ENCODE results near the gene SLC25A25.

SLC25A25 gene

DNA sequence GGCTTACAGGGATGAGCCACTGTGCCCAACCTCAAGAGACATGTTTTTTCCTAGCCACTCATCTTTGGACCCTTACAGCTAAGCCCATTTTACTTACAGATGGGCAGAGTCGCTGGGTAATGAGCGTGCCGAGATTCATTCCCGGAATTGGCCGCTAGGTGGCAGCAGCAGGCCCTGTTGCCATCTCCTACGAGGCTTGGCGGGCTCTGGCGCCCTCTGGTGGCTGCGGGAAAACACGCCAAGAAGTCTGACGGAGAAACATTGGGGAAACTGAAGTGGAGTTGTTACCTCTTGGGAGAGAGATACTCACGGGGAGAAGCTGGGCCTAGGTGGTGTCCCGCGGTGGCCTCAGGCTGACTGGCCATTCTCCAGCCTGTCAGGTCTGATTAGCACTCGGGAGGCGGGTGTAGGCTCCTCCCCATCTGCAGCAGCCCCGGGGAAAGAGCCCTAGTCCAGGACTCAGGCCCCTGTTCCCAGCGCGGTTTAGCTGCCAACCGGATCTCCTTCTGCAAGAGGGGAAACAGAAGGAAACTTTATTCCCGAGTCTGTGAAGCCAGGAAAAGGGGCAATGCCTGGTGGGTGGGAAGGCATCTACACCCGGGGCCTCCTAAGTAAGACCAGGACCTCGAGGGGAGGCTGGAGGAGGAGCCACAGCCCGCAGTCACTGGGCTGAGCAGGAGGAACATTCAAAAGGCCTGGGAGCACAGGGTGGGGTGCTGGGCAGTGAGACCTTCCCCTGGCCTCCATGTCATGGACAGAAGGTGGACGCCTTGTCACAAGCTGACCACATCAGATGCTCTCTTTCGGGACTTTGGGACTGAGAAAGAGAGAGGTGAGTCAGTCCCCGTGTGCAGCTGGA is 49.8 kb downstream of the SLC25A25 start:
- Mint-ChIP-seq H3K27me3 (no peaks in the 10 kb centered on the region), H3K4me3 (no peak overlapping the region), H3K27ac (peak overlapping the region; percentile 43), H3K36me3 (peaks cover 3% of the 10 kb centered on the region), H3K4me1 (peaks cover 8% of the 10 kb centered on the region), H3K9me3 (no peaks in the 10 kb centered on the region)

DNA sequence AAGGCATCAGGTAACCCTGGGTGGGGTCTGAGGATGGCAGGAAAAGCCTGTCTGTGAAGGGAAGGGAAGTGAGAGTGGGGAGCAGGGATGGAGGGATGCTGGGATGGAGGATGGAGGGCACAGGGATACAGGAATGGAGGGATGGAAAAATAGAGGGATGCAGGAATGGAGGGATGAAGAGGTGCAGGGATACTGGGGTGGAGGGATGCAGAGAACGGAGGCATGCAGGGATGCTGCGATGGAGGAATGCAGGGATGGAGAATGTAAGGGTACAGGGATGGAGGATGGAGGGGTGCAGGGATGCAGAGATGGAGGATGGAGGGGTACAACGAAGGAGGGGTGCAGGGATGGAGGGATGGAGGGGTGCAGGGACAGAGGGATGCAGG is 50.4 kb downstream of the SLC25A25 start:
- peaks cover 8% of the 10 kb centered on the region for H3K4me1 Mint-ChIP-seq
- no peak overlapping the region for H3K4me3 Mint-ChIP-seq
- no peaks in the 10 kb centered on the region for H3K9me3 Mint-ChIP-seq
- H3K27me3 Mint-ChIP-seq, result no peaks in the 10 kb centered on the region
- H3K36me3 Mint-ChIP-seq, result peaks cover 2% of the 10 kb centered on the region
- peak overlapping the region; percentile 68 for H3K27ac Mint-ChIP-seq

DNA sequence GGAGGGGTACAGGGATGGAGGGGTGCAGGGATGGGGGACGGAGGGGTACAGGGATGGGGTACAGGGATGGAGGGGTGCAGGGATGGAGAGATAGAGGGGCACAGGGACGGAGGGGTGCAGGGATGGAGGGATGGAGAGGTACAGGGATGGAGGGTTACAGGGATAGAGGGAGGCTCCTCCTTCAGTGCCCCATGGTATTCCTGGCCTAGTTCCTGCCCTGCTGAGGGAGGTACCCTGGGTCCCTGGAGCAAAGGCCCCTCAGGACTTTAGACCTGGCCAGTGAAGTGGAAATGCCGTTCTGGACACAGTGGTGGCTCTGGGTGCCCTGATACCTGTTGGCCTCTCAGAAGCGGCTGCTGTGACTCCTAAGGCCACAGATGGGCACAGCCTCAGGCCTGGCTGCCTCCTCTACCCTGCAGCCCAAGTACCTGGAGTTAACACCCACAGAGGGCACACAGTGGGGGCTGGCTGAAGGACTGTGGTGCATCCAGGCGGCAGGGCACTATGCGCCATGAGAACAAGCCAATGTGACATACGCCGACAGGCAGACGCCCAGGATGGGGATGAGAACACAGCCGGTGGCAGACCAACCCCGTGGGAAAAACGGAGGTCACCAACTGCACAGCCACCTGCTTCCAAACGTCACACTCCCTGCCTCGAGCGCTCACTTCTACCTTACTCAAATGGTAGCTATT is 51.1 kb downstream of the SLC25A25 start:
- Mint-ChIP-seq H3K9me3 (no peaks in the 10 kb centered on the region), H3K4me3 (no peak overlapping the region), H3K36me3 (peaks cover 1% of the 10 kb centered on the region), H3K27me3 (no peaks in the 10 kb centered on the region), H3K4me1 (peaks cover 8% of the 10 kb centered on the region), H3K27ac (no peak overlapping the region)

DNA sequence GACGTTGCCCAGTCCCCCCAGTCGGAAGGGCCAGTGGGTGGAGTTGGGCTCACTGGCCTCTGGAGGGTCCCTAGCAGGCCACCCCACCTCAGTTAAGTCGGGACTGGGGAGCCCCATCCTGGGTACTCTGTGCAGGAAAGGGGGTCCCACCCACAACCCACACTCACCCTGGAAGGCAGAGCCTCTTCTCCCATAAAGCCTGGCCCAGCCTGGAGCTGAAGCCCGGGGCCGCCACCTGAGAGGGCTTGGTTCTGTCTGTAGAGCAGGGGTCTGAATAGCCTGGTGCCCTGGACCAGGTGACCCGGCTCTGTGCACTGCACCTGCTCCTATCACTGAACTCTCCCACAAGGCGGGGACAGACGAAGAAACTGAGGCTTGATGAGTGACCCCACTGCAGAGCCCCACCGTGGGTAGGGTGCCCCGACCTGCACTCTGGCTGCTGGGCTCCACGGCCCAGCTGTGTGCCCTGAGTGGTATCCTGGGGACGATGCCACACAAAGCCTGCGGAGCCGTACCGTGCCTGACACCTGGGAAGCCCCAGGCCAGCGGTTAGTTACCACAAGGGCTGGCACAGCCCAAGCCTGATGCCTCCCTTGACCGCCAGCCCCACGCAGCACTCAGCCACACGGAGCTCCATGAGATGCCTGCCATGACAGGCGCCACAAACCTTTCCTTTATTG is 52.2 kb downstream of the SLC25A25 start:
- Mint-ChIP-seq H3K27ac (no peak overlapping the region), H3K4me1 (peaks cover 14% of the 10 kb centered on the region)

DNA sequence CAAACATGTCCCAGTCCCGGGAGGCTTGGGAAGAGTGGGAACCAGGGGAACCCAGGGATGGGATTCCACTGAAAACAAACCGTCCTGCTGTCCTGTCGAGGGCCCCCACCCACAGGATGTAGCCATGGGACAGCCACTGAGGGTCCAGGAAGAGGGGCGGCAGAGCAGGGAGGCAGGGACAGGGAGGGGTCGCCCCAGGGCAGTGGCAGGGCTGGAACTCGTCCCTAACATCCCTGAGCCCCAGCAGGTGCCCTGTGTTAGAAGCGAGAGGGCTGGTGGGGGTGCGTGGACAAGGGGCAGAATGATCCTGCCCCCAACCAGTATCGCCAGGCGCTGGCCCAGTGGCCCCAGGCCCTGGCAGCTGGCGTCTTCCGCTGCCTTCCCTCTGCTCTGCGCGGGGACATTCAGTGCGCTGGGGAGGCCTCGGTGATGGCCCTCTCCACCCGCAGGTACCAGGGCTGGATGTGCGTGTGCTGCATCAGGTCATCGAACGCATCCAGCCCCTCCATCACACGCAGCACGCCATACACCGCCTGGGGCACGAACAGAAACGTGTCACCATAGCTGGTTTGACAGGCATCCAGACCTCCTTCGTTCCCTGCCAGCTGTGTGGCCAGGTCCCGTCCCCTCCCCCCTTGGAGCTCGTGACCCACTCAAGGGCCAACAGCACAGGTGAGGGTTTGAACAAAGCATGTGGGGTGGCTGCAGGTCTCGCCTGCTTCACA is 52.9 kb downstream of the SLC25A25 start:
- Mint-ChIP-seq H3K27ac (no peak overlapping the region), H3K27me3 (no peaks in the 10 kb centered on the region), H3K9me3 (no peaks in the 10 kb centered on the region), H3K36me3 (no peaks in the 10 kb centered on the region), H3K4me3 (no peak overlapping the region), H3K4me1 (peaks cover 21% of the 10 kb centered on the region)

More for the DNA sequence above, 52.2 kb downstream of the SLC25A25 start:
- no peak overlapping the region for H3K4me3 Mint-ChIP-seq
- H3K9me3 Mint-ChIP-seq, result no peaks in the 10 kb centered on the region
- no peaks in the 10 kb centered on the region for H3K27me3 Mint-ChIP-seq
- peaks cover 1% of the 10 kb centered on the region for H3K36me3 Mint-ChIP-seq

DNA sequence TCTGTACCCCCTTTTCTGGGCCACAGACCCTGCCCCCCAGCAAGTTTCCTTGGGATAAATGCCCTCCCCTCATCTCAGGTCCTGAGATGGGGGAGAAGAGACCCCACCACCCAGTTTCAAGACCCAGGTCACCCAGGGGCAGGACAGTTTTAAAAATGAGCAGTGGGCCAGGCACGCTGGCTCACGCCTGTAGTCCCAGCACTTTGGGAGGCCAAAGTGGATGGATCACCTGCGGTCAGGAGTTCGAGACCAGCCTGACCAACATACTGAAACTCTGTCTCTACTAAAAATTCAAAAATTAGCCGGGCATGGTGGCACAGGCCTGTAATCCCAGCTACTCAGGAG is 53.4 kb downstream of the SLC25A25 start:
- Mint-ChIP-seq H3K4me1 (peaks cover 26% of the 10 kb centered on the region), H3K27ac (no peak overlapping the region), H3K9me3 (no peaks in the 10 kb centered on the region), H3K27me3 (no peaks in the 10 kb centered on the region), H3K4me3 (no peak overlapping the region), H3K36me3 (no peaks in the 10 kb centered on the region)

DNA sequence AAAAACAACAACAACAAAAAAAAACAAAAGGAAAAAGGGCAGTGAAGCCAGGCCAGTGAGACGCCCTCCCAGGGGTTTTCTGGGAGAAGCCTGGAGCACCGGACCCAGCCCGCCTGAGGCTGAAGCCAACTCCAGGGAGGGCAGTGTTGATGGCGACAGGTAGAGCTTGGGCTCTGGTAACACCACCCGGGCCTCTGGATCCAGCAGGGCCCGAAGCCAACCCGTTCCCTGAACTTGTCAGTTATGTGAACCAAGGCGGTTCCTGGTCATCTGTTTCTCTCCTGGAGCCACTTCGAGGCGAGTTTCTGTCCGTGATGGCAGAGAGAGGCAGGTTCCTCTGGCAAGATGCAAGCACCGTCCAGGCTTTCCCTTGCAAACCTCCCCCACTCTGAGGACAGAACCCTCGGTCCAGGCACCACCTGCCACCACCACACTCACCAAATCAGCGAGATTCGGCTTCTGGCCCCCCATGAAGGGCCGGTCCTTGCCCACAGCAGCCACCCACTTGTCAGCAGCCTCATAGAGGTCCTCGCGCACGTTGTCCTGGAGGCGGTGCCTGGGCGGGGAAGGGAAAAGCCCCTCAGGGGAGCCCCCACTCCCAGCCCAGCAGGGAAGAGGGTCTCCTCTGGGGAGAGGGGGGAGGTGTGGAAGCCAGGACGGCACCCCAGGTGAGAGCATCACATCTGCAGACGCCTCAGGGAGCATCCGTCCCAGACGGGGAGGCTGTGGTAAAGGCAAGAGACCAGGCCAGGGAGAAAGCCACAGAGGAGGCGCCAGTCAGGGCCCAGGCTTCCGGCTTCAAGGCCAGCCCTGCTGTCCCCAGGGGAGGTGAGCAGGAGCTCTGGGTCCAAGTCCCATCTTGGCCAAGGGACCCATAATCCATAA is 54.1 kb downstream of the SLC25A25 start:
- Mint-ChIP-seq H3K27ac (no peak overlapping the region), H3K27me3 (no peaks in the 10 kb centered on the region), H3K4me3 (no peak overlapping the region), H3K4me1 (peaks cover 26% of the 10 kb centered on the region), H3K36me3 (no peaks in the 10 kb centered on the region), H3K9me3 (no peaks in the 10 kb centered on the region)

DNA sequence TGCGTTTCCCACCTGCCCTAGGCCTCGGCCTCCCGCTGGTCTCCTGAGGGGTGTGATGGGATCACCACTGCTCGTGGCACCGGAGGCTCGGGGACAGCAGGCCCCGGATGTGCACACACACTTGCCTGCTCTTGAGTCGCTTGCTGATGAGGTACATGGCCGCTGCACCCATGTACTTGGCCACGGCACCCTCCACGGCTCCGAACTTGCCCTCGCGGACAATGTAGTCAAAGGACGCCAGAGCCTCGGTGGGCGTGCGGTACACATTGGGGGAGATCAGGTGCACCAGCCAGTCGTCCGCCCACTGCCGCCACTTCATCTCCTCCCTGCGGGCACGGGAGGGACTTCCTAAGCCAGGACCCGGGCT is 54.8 kb downstream of the SLC25A25 start:
- Mint-ChIP-seq H3K27ac (no peak overlapping the region), H3K4me3 (no peak overlapping the region), H3K4me1 (peaks cover 22% of the 10 kb centered on the region), H3K36me3 (no peaks in the 10 kb centered on the region), H3K27me3 (no peaks in the 10 kb centered on the region), H3K9me3 (no peaks in the 10 kb centered on the region)

DNA sequence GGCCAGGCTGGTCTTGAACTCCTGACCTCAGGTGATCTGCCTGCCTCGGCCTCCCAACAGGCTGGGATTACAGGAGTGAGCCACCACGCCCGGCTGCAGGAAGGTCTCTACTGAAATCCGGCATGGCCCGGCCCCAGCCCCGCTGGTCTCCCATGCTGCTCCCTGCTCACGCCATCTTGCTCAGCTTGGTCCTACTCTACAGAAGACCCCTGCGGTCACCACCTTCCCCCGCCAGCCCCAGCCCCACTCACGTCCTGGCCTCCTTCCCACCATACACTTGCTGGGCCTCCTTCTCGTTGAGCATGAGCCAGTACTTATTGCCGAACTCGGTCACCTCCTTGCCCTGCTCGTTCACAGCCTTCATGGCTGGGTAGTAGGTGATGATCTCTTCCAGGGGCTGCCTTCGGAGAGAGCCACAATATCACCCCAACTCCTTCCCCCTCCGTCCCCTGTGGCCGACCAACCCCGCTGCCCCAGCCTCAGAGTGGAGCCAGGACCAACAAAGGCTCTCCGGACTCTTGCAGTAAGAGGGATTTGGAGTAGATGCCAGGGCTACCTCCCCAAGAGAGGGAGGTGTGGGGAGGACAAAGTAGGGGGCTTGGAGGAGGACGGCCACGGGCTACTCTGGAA is 55.5 kb downstream of the SLC25A25 start:
- Mint-ChIP-seq H3K4me3 (no peak overlapping the region), H3K36me3 (no peaks in the 10 kb centered on the region), H3K27ac (no peak overlapping the region), H3K4me1 (peaks cover 19% of the 10 kb centered on the region), H3K27me3 (no peaks in the 10 kb centered on the region), H3K9me3 (no peaks in the 10 kb centered on the region)

DNA sequence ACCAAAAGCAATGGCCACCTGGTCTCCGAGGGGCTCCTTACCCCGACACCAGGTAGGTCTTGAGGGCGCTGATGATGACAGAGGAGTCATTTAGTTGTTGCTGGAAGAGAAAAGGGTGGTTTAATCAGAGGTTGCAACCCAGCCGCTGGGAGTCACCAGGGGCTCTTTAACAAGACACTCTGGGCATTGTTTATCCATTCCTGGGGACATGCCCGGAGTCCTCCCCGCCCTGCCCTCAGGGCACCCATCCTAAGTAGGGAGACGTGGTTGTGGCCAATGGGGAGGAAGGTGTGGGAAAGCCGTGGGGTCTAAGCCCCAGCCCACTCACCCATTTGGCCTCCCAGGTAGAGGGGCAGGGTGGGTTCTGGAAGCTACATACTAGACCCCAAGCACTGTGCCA is 56.4 kb downstream of the SLC25A25 start:
- no peaks in the 10 kb centered on the region for H3K36me3 Mint-ChIP-seq
- H3K27me3 Mint-ChIP-seq, result no peaks in the 10 kb centered on the region
- H3K4me1 Mint-ChIP-seq, result peaks cover 25% of the 10 kb centered on the region
- no peak overlapping the region for H3K27ac Mint-ChIP-seq
- H3K4me3 Mint-ChIP-seq, result no peak overlapping the region
- no peaks in the 10 kb centered on the region for H3K9me3 Mint-ChIP-seq

DNA sequence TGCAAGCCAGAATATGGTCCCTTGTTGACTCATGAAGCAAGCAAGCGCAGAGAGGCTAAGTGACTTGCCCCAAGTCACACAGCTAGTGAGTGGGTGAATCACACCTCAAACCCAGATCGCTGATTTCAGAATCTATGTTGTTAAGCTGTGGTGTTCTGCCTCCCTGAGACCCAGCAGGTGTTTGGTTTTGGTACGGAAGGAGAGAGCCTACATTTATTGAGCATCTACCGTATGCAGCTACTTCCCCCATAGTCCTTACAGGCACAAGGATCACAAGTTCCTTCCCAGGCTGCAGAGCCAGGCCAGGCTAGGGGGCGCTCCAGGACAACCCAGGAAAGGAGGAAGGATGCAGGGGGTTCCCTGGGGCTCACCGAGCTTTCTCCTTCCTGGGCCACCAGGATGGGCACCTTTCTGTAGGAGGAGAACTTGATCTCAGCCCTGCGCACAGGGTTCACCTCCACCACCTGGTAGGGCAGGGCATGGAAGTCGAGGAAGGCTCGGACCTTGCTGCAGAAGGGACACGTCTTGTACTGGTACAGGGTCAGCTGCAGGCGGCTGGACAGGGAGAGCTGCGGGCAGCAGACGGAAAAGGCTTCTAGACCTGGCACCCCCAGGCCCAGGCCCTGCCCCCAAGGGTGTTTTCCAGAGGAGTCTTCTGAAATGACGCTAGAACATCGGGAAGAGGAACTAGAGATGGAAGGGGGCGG is 57.0 kb downstream of the SLC25A25 start:
- Mint-ChIP-seq H3K4me1 (peaks cover 29% of the 10 kb centered on the region), H3K27me3 (no peaks in the 10 kb centered on the region), H3K27ac (peak overlapping the region; percentile 12), H3K9me3 (no peaks in the 10 kb centered on the region), H3K36me3 (no peaks in the 10 kb centered on the region), H3K4me3 (peak overlapping the region; percentile 85)

DNA sequence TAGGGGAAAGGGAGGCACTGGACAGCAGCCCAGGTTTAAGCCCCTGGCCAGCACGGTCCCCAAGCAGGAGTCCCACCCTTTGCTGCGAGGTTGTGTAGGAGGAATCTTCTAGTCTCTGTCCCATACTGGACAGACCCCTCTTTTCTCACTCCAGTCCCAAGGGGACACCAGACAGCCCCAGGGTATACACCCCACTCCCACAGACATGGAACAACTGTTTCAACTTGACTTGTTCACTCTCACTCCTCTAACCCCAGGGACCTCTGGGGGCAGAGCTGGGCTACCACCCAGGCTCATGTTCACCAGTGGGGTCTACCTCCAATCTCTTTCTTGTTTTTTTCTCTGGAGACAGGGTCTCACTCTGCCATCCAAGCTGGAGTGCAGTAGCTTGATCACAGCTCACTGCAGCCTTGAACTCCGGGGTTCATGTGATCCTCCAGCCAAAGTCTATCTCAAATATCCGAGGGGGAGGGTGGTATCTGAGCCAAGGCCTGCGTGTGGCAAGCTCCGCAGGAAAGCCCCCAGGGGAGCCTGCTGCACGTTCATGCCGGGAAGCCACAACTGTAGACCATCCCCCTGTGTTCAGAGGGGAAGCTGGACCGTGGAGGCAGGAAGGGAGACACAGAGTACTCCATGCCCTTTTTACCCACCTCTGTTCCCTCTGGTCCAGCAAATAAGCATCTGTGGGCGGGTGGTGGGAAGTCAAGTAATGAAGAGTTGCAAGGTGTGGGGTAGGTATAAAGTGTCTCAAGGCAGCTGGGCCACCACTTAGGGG is 57.7 kb downstream of the SLC25A25 start:
- H3K9me3 Mint-ChIP-seq, result no peaks in the 10 kb centered on the region
- no peaks in the 10 kb centered on the region for H3K27me3 Mint-ChIP-seq
- H3K36me3 Mint-ChIP-seq, result no peaks in the 10 kb centered on the region
- peaks cover 31% of the 10 kb centered on the region for H3K4me1 Mint-ChIP-seq
- peak overlapping the region; percentile 85 for H3K4me3 Mint-ChIP-seq
- peak overlapping the region; percentile 25 for H3K27ac Mint-ChIP-seq

DNA sequence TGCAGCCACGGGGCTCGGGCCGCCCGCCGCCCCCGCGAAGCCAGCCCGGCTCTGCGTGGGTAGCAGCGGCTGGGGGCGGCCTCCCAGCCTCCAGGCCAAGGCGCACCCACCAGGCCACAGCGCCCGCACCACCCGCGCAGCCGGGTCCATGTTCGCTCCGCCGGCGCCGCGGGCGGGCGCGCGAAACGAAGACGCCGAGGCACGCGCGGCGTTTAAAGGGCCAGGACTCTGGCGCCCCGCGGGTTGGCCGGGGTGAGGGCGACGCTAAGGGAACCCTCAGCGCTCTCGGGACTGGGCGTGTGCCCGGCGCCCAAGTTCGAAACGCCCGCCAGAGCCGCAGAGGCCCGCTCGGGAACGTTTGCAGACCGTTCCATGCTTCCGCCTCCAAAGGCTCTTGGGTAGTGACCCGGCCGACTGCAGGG is 59.5 kb downstream of the SLC25A25 start, which contains the start of gene PTGES2:
PTGES2 (minus strand) TSS at position 162 of the 422 bp plus-strand sequence; CDS start at position 150, 12 bp downstream.
- peaks cover 31% of the 10 kb centered on the region for H3K4me1 Mint-ChIP-seq
- no peaks in the 10 kb centered on the region for H3K9me3 Mint-ChIP-seq
- no peaks in the 10 kb centered on the region for H3K36me3 Mint-ChIP-seq
- H3K27ac Mint-ChIP-seq, result peak within 1 kb of the TSS; percentile 100
- H3K27me3 Mint-ChIP-seq, result no peaks in the 10 kb centered on the region
- peak within 1 kb of the TSS; percentile 99 for H3K4me3 Mint-ChIP-seq
